Measurements from ENCODE around the gene TSHZ3. TPM values are rescaled to one million over a fixed set of nuclear protein-coding genes. Genes with fewer than 3 reads are reported as not detected.

TSHZ3 gene
- total and polyA plus RNA-seq, 9 of the 15 experiments (the other 6 are each of a cell fraction or from before 2014, with no cell fraction given), result 0.03 to 0.13 (median 0.05) TPM; not detected in 5

GRCh38 chr19:31377736-31378135, 28.5 kb upstream of the TSHZ3 start:
- no peak overlapping the region for H3K4me3 ChIP-seq
- no peak overlapping the region for H3K27ac ChIP-seq (ENCODE audit: extremely low read depth, low read depth, low read length)
- CTCF ChIA-PET (ENCODE audit: low intra/inter-chr PET ratio), result no interaction called here
- H3K4me2 ChIP-seq (ENCODE audit: insufficient read depth, low read length), result no peak overlapping the region
- H3K9me3 ChIP-seq (replicated peaks; ENCODE audit: control insufficient read depth, insufficient read depth, low read depth, low read length), result no peaks in the 10 kb centered on the region
- 0% methylated on average over 1 of the region's 1 CpG for WGBS (ENCODE audit: insufficient coverage, low coverage, missing lambda C conversion rate)
- no peaks in the 10 kb centered on the region; a peak in 1 of 5 replicates for H3K4me1 ChIP-seq (replicated peaks in 1 of 2; ENCODE audit: control insufficient read depth in 2 of 2, insufficient read depth in 2 of 2, low read length in 2 of 2)
- no TSS peak for BruUV-seq (replicated peaks)
- FAIRE-seq (no peak), ATAC-seq (no peak), DNase-seq (ENCODE audit: extremely low read depth in 1 of 4, low spot score in 3 of 4) (no peak)
- in situ Hi-C loops (cut with MboI) (no loop called here), intact Hi-C loops (cut with micrococcal nuclease) (no loop called here)
- no peaks in the 10 kb centered on the region for H3K9me1 ChIP-seq (ENCODE audit: control insufficient read depth, insufficient read depth, low read length)
- no peak overlapping the region for H2AFZ ChIP-seq (ENCODE audit: low read depth, low read length)
- H4K20me1 ChIP-seq (replicated peaks; ENCODE audit: control insufficient read depth, insufficient read depth, low read length), result no peaks in the 10 kb centered on the region
- no peak overlapping the region for H3K9ac ChIP-seq (ENCODE audit: insufficient read depth in 1 of 2, low read depth in 2 of 2, low read length in 2 of 2)
- no peaks in the 10 kb centered on the region for H3K79me2 ChIP-seq (ENCODE audit: control insufficient read depth, insufficient read depth, low read length)
- H3K36me3 ChIP-seq (ENCODE audit: control insufficient read depth, insufficient read depth, low read length), result no peaks in the 10 kb centered on the region
- POLR2A ChIA-PET, result interaction anchor here (0.6 kb wide), 1 partner anchor 18 kb away, joined by 4 read pairs; no protein-coding TSS in a partner anchor
- TF ChIP-seq IRF1 (CRISPR knock-in tag; IDR thresholded peaks at IDR 0.05; ENCODE audit: borderline replicate concordance) (no peak), MEF2A (IDR thresholded peaks at IDR 0.05; ENCODE audit: control insufficient read depth, low read depth, low read length) (no peak), HDAC8 (tag; IDR thresholded peaks at IDR 0.05) (no peak), ZKSCAN1 (IDR thresholded peaks at IDR 0.05; ENCODE audit: low read depth, low read length) (no peak), FUS (optimal IDR thresholded peaks at IDR 0.05; ENCODE audit: low read depth, low read length) (no peak), PURB (CRISPR knock-in tag; IDR thresholded peaks at IDR 0.05; ENCODE audit: low read depth) (no peak), XRCC5 (IDR thresholded peaks at IDR 0.05; ENCODE audit: low read depth, low read length) (no peak), KAT2B (IDR thresholded peaks at IDR 0.05; ENCODE audit: low read depth, low read length) (no peak), RB1 (IDR thresholded peaks at IDR 0.05; ENCODE audit: low read depth) (no peak), ZNF75A (CRISPR knock-in tag; IDR thresholded peaks at IDR 0.05) (no peak), GABPB2 (CRISPR knock-in tag; conservative IDR thresholded peaks at IDR 0.05) (no peak), SREBF1 (IDR thresholded peaks at IDR 0.05; ENCODE audit: borderline replicate concordance, low read depth, low read length) (no peak), HCFC1 (IDR thresholded peaks at IDR 0.05; ENCODE audit: low read depth, low read length) (no peak), POU5F1 (IDR thresholded peaks at IDR 0.05; ENCODE audit: borderline replicate concordance, low read depth, low read length, partially characterized antibody) (no peak), DACH1 (IDR thresholded peaks at IDR 0.05; ENCODE audit: partially characterized antibody) (no peak), BRCA1 (IDR thresholded peaks at IDR 0.05) (no peak), BRCA1 (CRISPR knock-in tag; IDR thresholded peaks at IDR 0.05) (no peak), HNRNPK (IDR thresholded peaks at IDR 0.05; ENCODE audit: low read depth, low read length, poor library complexity, severe bottlenecking) (no peak)
- TF ChIP-seq, protein P1, sequence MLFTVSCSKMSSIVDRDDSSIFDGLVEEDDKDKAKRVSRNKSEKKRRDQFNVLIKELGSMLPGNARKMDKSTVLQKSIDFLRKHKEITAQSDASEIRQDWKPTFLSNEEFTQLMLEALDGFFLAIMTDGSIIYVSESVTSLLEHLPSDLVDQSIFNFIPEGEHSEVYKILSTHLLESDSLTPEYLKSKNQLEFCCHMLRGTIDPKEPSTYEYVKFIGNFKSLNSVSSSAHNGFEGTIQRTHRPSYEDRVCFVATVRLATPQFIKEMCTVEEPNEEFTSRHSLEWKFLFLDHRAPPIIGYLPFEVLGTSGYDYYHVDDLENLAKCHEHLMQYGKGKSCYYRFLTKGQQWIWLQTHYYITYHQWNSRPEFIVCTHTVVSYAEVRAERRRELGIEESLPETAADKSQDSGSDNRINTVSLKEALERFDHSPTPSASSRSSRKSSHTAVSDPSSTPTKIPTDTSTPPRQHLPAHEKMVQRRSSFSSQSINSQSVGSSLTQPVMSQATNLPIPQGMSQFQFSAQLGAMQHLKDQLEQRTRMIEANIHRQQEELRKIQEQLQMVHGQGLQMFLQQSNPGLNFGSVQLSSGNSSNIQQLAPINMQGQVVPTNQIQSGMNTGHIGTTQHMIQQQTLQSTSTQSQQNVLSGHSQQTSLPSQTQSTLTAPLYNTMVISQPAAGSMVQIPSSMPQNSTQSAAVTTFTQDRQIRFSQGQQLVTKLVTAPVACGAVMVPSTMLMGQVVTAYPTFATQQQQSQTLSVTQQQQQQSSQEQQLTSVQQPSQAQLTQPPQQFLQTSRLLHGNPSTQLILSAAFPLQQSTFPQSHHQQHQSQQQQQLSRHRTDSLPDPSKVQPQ (CRISPR knock-in tag; IDR thresholded peaks at IDR 0.05; ENCODE audit: borderline replicate concordance), result no peak
- TF ChIP-seq, protein P2, sequence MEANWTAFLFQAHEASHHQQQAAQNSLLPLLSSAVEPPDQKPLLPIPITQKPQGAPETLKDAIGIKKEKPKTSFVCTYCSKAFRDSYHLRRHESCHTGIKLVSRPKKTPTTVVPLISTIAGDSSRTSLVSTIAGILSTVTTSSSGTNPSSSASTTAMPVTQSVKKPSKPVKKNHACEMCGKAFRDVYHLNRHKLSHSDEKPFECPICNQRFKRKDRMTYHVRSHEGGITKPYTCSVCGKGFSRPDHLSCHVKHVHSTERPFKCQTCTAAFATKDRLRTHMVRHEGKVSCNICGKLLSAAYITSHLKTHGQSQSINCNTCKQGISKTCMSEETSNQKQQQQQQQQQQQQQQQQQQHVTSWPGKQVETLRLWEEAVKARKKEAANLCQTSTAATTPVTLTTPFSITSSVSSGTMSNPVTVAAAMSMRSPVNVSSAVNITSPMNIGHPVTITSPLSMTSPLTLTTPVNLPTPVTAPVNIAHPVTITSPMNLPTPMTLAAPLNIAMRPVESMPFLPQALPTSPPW (CRISPR knock-in tag; IDR thresholded peaks at IDR 0.05), result no peak
- peaks cover 0 to 7% of the 10 kb centered on the region in 2 experiments; a peak in 1 of 5 replicates for H3K27me3 ChIP-seq (ENCODE audit: control insufficient read depth in 2 of 2, insufficient read depth in 2 of 2, low read length in 2 of 2)

Measured in K562 (cell line).